Astrocyte of the hippocampus (primary cell): Measurements from ENCODE around the gene NOP14.
"Not testable (repeated sequence)": the region's sequence is repeated elsewhere in the genome, so short reads cannot be mapped to it uniquely, and the experiment has no call there.

ENCODE experiments used
- DNase-seq: peaks from one replicate; pipeline ENCODE4 v3.0.0; 2011; ENCODE audit warnings: low read depth, low spot score

NOP14 gene

GRCh38 chr4:2961811-2962441 lies 1.3 kb downstream of the NOP14 start:
- DNase-seq: no peak

- DNase-seq: no peak
These were observed 1.8 kb downstream of the NOP14 start for GRCh38 chr4:2961421-2961810.

GRCh38 chr4:2960450-2960849 lies 2.8 kb downstream of the NOP14 start:
- DNase-seq: not testable (repeated sequence)

- peak; percentile 81 for DNase-seq
These were observed 4.8 kb downstream of the NOP14 start for GRCh38 chr4:2958446-2958845.

- DNase-seq: not testable (repeated sequence)
These were observed 7.8 kb downstream of the NOP14 start for GRCh38 chr4:2955186-2956044.

GRCh38 chr4:2954358-2955185 lies 8.6 kb downstream of the NOP14 start:
- DNase-seq: no peak

GRCh38 chr4:2953496-2953895 lies 9.7 kb downstream of the NOP14 start:
- DNase-seq: no peak

- DNase-seq: no peak
These were observed 12.8 kb downstream of the NOP14 start for GRCh38 chr4:2950221-2950989.

- DNase-seq: no peak
These were observed 13.5 kb downstream of the NOP14 start for GRCh38 chr4:2949782-2950125.

GRCh38 chr4:2948895-2949781 lies 14.1 kb downstream of the NOP14 start:
- DNase-seq: peak; percentile 54

- no peak for DNase-seq
These were observed 15.3 kb downstream of the NOP14 start for GRCh38 chr4:2947926-2948325.

GRCh38 chr4:2946812-2947600 lies 16.2 kb downstream of the NOP14 start:
- peak; percentile 63 for DNase-seq

- DNase-seq: not testable (repeated sequence)
These were observed 17.3 kb downstream of the NOP14 start for GRCh38 chr4:2945619-2946604.

GRCh38 chr4:2944586-2945526 lies 18.4 kb downstream of the NOP14 start:
- DNase-seq: no peak

GRCh38 chr4:2944091-2944482 lies 19.1 kb downstream of the NOP14 start:
- DNase-seq: no peak

- no peak for DNase-seq
These were observed 19.7 kb downstream of the NOP14 start for GRCh38 chr4:2943364-2944090.
